GM18508 (cell line): ENCODE measurements around the gene MAP6D1.
"Not testable (repeated sequence)": the region's sequence is repeated elsewhere in the genome, so short reads cannot be mapped to it uniquely, and the experiment has no call there.

Experiments
- ATAC-seq: cut with Tn5 transposase; IDR thresholded peaks from one replicate; pipeline ENCODE4 v1.9.1; 2021; ENCODE audit warnings: moderate number of reproducible peaks; ENCODE audit not compliant: insufficient read depth, unreplicated experiment

MAP6D1 gene

GRCh38 chr3:183801601-183802000 is 23.8 kb downstream of the MAP6D1 start:
- no peak for ATAC-seq

- ATAC-seq = no peak
Observed at GRCh38 chr3:183800243-183800863, 25.0 kb downstream of the MAP6D1 start.

GRCh38 chr3:183799461-183799860 is 25.9 kb downstream of the MAP6D1 start:
- no peak for ATAC-seq

GRCh38 chr3:183797996-183798395 is 27.4 kb downstream of the MAP6D1 start:
- no peak for ATAC-seq

GRCh38 chr3:183796372-183796771 is 29.0 kb downstream of the MAP6D1 start:
- no peak for ATAC-seq

GRCh38 chr3:183794452-183794851 is 30.9 kb downstream of the MAP6D1 start:
- no peak for ATAC-seq

- ATAC-seq = no peak
Observed at GRCh38 chr3:183792976-183793375, 32.4 kb downstream of the MAP6D1 start.

- ATAC-seq = no peak
Observed at GRCh38 chr3:183790700-183791099, 34.7 kb downstream of the MAP6D1 start.

GRCh38 chr3:183789826-183790225 is 35.6 kb downstream of the MAP6D1 start:
- no peak for ATAC-seq

- not testable (repeated sequence) for ATAC-seq
Observed at GRCh38 chr3:183784503-183784902, 40.9 kb downstream of the MAP6D1 start.

- no peak for ATAC-seq
Observed at GRCh38 chr3:183782576-183783276, 42.7 kb downstream of the MAP6D1 start.

GRCh38 chr3:183781246-183781645 is 44.1 kb downstream of the MAP6D1 start:
- ATAC-seq = no peak

- ATAC-seq = no peak
Observed at GRCh38 chr3:183779896-183780465, 45.4 kb downstream of the MAP6D1 start.

- ATAC-seq = no peak
Observed at GRCh38 chr3:183777016-183777618, 48.3 kb downstream of the MAP6D1 start.

GRCh38 chr3:183776451-183776850 is 48.9 kb downstream of the MAP6D1 start:
- not testable (repeated sequence) for ATAC-seq

- ATAC-seq = no peak
Observed at GRCh38 chr3:183775781-183776180, 49.6 kb downstream of the MAP6D1 start.

GRCh38 chr3:183774631-183775030 is 50.7 kb downstream of the MAP6D1 start:
- no peak for ATAC-seq

GRCh38 chr3:183769453-183769852 is 55.9 kb downstream of the MAP6D1 start:
- ATAC-seq = no peak

GRCh38 chr3:183768114-183768513 is 57.3 kb downstream of the MAP6D1 start:
- no peak for ATAC-seq

- no peak for ATAC-seq
Observed at GRCh38 chr3:183766745-183767606, 58.4 kb downstream of the MAP6D1 start.
